GM19328 (cell line): ENCODE data around the gene SPINT3.
"Not testable (repeated sequence)": the region's sequence is repeated elsewhere in the genome, so short reads cannot be mapped to it uniquely, and the experiment has no call there.

Source experiments
- ATAC-seq: cut with Tn5 transposase; IDR thresholded peaks from one replicate; pipeline ENCODE4 v1.9.1; 2021; ENCODE audit warnings: mild to moderate bottlenecking, moderate library complexity; ENCODE audit not compliant: unreplicated experiment

The SPINT3 gene

GRCh38 chr20:45503403-45503802 is 12.0 kb downstream of the SPINT3 start:
- no peak for ATAC-seq

- ATAC-seq = no peak
Observed at GRCh38 chr20:45502561-45502960, 12.9 kb downstream of the SPINT3 start.

GRCh38 chr20:45501600-45501999 is 13.8 kb downstream of the SPINT3 start:
- ATAC-seq = no peak

- ATAC-seq = no peak
Observed at GRCh38 chr20:45500022-45500421, 15.4 kb downstream of the SPINT3 start.

GRCh38 chr20:45497971-45498494 is 17.4 kb downstream of the SPINT3 start:
- ATAC-seq = no peak

- no peak for ATAC-seq
Observed at GRCh38 chr20:45496166-45496565, 19.3 kb downstream of the SPINT3 start.

GRCh38 chr20:45495501-45495941 is 19.9 kb downstream of the SPINT3 start:
- no peak for ATAC-seq

GRCh38 chr20:45489083-45489531 is 26.3 kb downstream of the SPINT3 start:
- ATAC-seq = no peak

GRCh38 chr20:45487231-45487635 is 28.2 kb downstream of the SPINT3 start:
- ATAC-seq = no peak

GRCh38 chr20:45485388-45485787 is 30.0 kb downstream of the SPINT3 start:
- no peak for ATAC-seq

GRCh38 chr20:45484676-45485075 is 30.7 kb downstream of the SPINT3 start:
- no peak for ATAC-seq

GRCh38 chr20:45479822-45480221 is 35.6 kb downstream of the SPINT3 start:
- ATAC-seq = no peak

- ATAC-seq = not testable (repeated sequence)
Observed at GRCh38 chr20:45477530-45478148, 37.8 kb downstream of the SPINT3 start.

GRCh38 chr20:45472286-45472685 is 43.1 kb downstream of the SPINT3 start:
- ATAC-seq = not testable (repeated sequence)

GRCh38 chr20:45470937-45471336 is 44.5 kb downstream of the SPINT3 start:
- no peak for ATAC-seq

GRCh38 chr20:45470262-45470931 is 45.0 kb downstream of the SPINT3 start:
- ATAC-seq = no peak

GRCh38 chr20:45469336-45470261 is 45.8 kb downstream of the SPINT3 start, which contains the start of gene WFDC2:
TSS of gene WFDC2 (plus strand) at chr20:45469753. CDS start at chr20:45469782, 29 bp downstream.
- no peak for ATAC-seq

GRCh38 chr20:45467861-45468260 is 47.6 kb downstream of the SPINT3 start:
- ATAC-seq = no peak

- no peak for ATAC-seq
Observed at GRCh38 chr20:45467172-45467571, 48.2 kb downstream of the SPINT3 start.

- no peak for ATAC-seq
Observed at GRCh38 chr20:45465491-45466266, 49.7 kb downstream of the SPINT3 start.
